Mammary epithelial cell (primary cell): ENCODE results near the gene ZNRF4.

Source experiments
- EZH2 ChIP-seq: IDR thresholded peaks from 2 replicates; pipeline ENCODE4 v1.6.1; 2012; ENCODE audit warnings: low read length, inconsistent platforms, borderline replicate concordance
- TF ChIP-seq, protein P1 (sequence below), 2 donors: IDR thresholded peaks in 1 of 2; conservative IDR thresholded peaks in 1 of 2; 2 replicates each; pipeline ENCODE4 v1.5.1; 2011 to 2012; ENCODE audit warnings: inconsistent platforms in 2 of 2, low read length in 2 of 2, mild to moderate bottlenecking in 2 of 2, control low read depth in 1 of 2, low read depth in 1 of 2; ENCODE audit not compliant: insufficient read depth in 1 of 2; ENCODE audit errors: extremely low read depth in 1 of 2

- TF ChIP-seq, protein P1, sequence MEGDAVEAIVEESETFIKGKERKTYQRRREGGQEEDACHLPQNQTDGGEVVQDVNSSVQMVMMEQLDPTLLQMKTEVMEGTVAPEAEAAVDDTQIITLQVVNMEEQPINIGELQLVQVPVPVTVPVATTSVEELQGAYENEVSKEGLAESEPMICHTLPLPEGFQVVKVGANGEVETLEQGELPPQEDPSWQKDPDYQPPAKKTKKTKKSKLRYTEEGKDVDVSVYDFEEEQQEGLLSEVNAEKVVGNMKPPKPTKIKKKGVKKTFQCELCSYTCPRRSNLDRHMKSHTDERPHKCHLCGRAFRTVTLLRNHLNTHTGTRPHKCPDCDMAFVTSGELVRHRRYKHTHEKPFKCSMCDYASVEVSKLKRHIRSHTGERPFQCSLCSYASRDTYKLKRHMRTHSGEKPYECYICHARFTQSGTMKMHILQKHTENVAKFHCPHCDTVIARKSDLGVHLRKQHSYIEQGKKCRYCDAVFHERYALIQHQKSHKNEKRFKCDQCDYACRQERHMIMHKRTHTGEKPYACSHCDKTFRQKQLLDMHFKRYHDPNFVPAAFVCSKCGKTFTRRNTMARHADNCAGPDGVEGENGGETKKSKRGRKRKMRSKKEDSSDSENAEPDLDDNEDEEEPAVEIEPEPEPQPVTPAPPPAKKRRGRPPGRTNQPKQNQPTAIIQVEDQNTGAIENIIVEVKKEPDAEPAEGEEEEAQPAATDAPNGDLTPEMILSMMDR (conservative IDR thresholded peaks at IDR 0.05 in 1 of 2, IDR thresholded peaks at IDR 0.05 in 1 of 2; ENCODE audit: extremely low read depth in 1 of 2, insufficient read depth in 1 of 2, low read depth in 1 of 2, low read length in 2 of 2): no peak
- TF ChIP-seq EZH2: no peak
These were observed 36.5 kb upstream of the ZNRF4 start for GRCh38 chr19:5418677-5419076.
